Neural crest cell (in vitro differentiated cells): ENCODE measurements around the gene ARL2. TPM values are rescaled to one million over a fixed set of nuclear protein-coding genes. Genes with fewer than 3 reads are reported as not detected.

Source experiments
- DNase-seq: peaks from one replicate; pipeline ENCODE4 v3.0.0; 2021; ENCODE audit warnings: low read depth, mixed read lengths, low spot score
- H3K27ac Mint-ChIP-seq: one replicate; pipeline ENCODE4 v1.8.0; 2021; ENCODE audit warnings: mild to moderate bottlenecking, mixed read lengths; ENCODE audit not compliant: unreplicated experiment
- H3K27me3 Mint-ChIP-seq: 2 replicates; pipeline ENCODE4 v1.8.0; 2021; ENCODE audit warnings: low read depth, mild to moderate bottlenecking, mixed read lengths
- H3K36me3 Mint-ChIP-seq: 2 replicates; pipeline ENCODE4 v1.8.0; 2021; ENCODE audit warnings: low read depth, mild to moderate bottlenecking, mixed read lengths
- H3K4me1 Mint-ChIP-seq: 2 replicates; pipeline ENCODE4 v1.8.0; 2021; ENCODE audit warnings: mixed read lengths
- H3K4me3 Mint-ChIP-seq: one replicate; pipeline ENCODE4 v1.8.0; 2021; ENCODE audit warnings: mild to moderate bottlenecking, mixed read lengths
- H3K9me3 Mint-ChIP-seq: 2 replicates; pipeline ENCODE4 v1.8.0; 2021; ENCODE audit warnings: mixed read lengths
- total RNA-seq: library from RNA; stranded (reverse); gene quantifications from 2 replicates; pipeline ENCODE4 v1.2.1, GENCODE V29; 2021
- TF ChIP-seq, protein P1 (sequence below): fragments of 200-600 bp; sonication (generic); conservative IDR thresholded peaks from 2 replicates; pipeline ENCODE4 v1.5.0; 2021; ENCODE audit warnings: antibody characterized with exemption, mild to moderate bottlenecking

The ARL2 gene
- total RNA-seq, 1 donor from 2014 or later = 117 TPM

- Mint-ChIP-seq H3K27ac (no peak overlapping the region), H3K4me1 (no peaks in the 10 kb centered on the region), H3K27me3 (peaks cover 12% of the 10 kb centered on the region), H3K36me3 (no peaks in the 10 kb centered on the region), H3K9me3 (no peaks in the 10 kb centered on the region), H3K4me3 (no peak overlapping the region)
- TF ChIP-seq, protein P1, sequence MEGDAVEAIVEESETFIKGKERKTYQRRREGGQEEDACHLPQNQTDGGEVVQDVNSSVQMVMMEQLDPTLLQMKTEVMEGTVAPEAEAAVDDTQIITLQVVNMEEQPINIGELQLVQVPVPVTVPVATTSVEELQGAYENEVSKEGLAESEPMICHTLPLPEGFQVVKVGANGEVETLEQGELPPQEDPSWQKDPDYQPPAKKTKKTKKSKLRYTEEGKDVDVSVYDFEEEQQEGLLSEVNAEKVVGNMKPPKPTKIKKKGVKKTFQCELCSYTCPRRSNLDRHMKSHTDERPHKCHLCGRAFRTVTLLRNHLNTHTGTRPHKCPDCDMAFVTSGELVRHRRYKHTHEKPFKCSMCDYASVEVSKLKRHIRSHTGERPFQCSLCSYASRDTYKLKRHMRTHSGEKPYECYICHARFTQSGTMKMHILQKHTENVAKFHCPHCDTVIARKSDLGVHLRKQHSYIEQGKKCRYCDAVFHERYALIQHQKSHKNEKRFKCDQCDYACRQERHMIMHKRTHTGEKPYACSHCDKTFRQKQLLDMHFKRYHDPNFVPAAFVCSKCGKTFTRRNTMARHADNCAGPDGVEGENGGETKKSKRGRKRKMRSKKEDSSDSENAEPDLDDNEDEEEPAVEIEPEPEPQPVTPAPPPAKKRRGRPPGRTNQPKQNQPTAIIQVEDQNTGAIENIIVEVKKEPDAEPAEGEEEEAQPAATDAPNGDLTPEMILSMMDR = no peak
- no peak for DNase-seq
These were observed 43.6 kb downstream of the ARL2 start for GRCh38 chr11:65057526-65057925.

DNA sequence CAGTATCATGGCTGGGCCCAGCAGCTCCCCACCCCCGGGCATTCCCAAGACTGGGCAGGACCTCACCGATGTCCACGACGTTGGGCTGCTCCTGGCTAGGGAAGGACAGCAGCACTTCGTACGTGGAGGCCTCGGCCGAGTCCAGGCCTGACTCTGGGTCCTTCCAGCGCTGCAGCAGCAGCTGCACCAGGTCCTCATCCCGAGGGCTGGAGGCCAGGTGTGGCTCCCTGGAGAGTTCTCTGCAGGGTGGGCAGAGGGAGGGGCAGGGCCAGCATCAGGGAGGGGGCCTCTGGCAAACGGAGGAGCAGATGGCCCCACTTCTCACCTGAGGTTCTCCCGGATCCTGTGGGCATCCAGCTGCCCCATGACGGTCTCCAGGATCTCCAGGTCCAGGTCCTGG lies 44.1 kb downstream of the ARL2 start:
- Mint-ChIP-seq H3K27me3 (peaks cover 12% of the 10 kb centered on the region), H3K9me3 (no peaks in the 10 kb centered on the region), H3K27ac (no peak overlapping the region)

DNA sequence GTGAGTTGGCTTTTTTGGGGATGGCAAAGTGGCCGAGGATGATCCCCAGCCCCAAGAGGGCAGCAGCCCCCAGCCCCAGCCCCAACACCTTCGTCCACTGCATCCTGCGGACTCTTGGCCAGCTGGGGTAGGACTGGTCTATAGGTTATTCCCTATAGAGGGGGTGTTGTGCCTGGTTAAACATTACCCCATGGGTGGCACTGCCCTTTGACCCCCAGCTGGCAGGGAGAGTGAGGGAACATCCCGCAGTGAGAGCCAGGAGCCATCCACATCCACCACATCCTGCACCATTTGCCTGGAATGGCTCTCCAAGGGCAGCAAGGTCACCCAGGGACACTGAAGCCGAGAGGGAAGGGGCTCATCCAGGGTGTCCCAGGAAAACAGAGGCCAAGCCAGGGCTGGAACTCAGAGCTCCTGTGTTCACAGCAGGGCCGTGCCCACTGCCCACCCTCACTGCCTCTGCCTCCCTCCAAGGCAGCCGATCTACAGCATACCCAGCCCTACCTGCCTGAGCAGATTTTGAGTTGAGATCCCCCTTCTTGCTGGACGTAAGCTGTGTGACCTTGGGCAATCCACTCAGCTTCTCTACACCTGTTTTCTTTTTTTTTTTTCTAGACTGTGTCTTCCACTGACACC lies 44.6 kb downstream of the ARL2 start, which contains the start of gene NAALADL1:
TSS of gene NAALADL1 (minus strand) at position 135 of the 636 bp plus-strand sequence. CDS start at position 103, 32 bp downstream.
- H3K9me3 Mint-ChIP-seq = no peaks in the 10 kb centered on the region
- TF ChIP-seq, protein P1 = no peak
- no peaks in the 10 kb centered on the region for H3K36me3 Mint-ChIP-seq
- DNase-seq = no peak
- no peak within 1 kb of the TSS for H3K27ac Mint-ChIP-seq
- H3K4me3 Mint-ChIP-seq = no peak within 1 kb of the TSS
- peaks cover 12% of the 10 kb centered on the region for H3K27me3 Mint-ChIP-seq
- no peaks in the 10 kb centered on the region for H3K4me1 Mint-ChIP-seq

More for the DNA sequence above, 44.1 kb downstream of the ARL2 start:
- H3K4me3 Mint-ChIP-seq = no peak overlapping the region
- TF ChIP-seq, protein P1 = no peak
- no peak for DNase-seq
- no peaks in the 10 kb centered on the region for H3K36me3 Mint-ChIP-seq
- H3K4me1 Mint-ChIP-seq = no peaks in the 10 kb centered on the region

- no peak for DNase-seq
- no peaks in the 10 kb centered on the region for H3K36me3 Mint-ChIP-seq
- TF ChIP-seq, protein P1 = no peak
- peaks cover 9% of the 10 kb centered on the region for H3K27me3 Mint-ChIP-seq
- no peaks in the 10 kb centered on the region for H3K9me3 Mint-ChIP-seq
- H3K4me3 Mint-ChIP-seq = no peak overlapping the region
- H3K27ac Mint-ChIP-seq = no peak overlapping the region
- no peaks in the 10 kb centered on the region for H3K4me1 Mint-ChIP-seq
These were observed 45.6 kb downstream of the ARL2 start for GRCh38 chr11:65059523-65059922.

DNA sequence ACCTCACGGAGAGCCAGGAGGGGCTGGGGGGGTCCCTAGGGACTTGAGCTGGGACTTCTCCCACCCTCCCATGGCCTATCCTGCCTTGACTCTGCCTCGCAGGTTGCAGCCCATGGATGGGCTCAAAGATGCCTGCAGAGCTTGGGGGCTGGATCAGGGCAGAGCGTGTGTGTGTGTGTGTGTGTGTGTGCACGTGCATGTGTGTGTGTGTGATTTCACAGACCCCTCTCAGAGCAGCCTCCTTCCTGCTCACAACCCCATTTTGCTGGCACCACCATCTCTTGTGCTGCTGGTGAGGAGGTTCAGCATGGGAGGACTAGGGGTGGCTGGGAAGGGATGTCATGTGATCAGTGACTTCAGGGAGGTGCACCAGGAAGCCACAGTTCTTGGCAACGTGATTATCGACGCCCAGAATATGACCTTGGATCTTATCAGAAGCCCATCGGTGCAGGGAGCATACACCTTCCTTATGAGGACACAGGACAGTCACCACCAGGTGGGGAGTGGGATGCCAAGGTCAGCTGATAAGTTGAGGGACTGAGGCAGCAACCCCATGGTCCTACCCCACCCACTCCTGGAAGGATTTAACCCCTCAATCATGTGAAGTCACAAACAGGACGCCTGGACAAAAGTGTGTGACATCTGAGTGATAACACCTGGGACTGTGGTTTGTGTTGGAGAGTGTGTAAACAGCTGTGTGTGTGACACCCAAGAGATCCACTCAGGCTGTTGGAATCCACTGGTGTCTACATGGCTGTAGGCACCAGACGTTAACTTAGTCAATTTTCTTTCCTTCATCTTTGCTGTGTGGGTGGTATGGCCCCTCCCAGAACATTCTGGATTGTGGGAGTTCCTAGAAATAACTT lies 46.2 kb downstream of the ARL2 start:
- Mint-ChIP-seq H3K4me1 (no peaks in the 10 kb centered on the region), H3K9me3 (no peaks in the 10 kb centered on the region), H3K27me3 (peaks cover 9% of the 10 kb centered on the region), H3K27ac (no peak overlapping the region), H3K4me3 (no peak overlapping the region), H3K36me3 (no peaks in the 10 kb centered on the region)
- no peak for DNase-seq
- TF ChIP-seq, protein P1 = no peak
